T follicular helper cell (primary cell): ENCODE data around the gene TNFRSF1B.

ENCODE experiments used
- DNase-seq: peaks from one replicate; pipeline ENCODE4 v3.0.0-alpha.2; 2020; ENCODE audit warnings: low read depth

TNFRSF1B gene

GRCh38 chr1:12158357-12159092 lies 8.3 kb upstream of the TNFRSF1B start:
- no peak for DNase-seq

GRCh38 chr1:12159816-12160215 lies 7.0 kb upstream of the TNFRSF1B start:
- DNase-seq: peak; percentile 43

GRCh38 chr1:12161324-12161661 lies 5.5 kb upstream of the TNFRSF1B start:
- DNase-seq: no peak

- DNase-seq: peak; percentile 42
Observed at GRCh38 chr1:12161662-12162458, 4.9 kb upstream of the TNFRSF1B start.

- DNase-seq: no peak
Observed at GRCh38 chr1:12162459-12163137, 4.2 kb upstream of the TNFRSF1B start.

GRCh38 chr1:12163210-12163609 lies 3.6 kb upstream of the TNFRSF1B start:
- DNase-seq: no peak

- DNase-seq: no peak
Observed at GRCh38 chr1:12164210-12164609, 2.6 kb upstream of the TNFRSF1B start.

- DNase-seq: no peak
Observed at GRCh38 chr1:12165342-12165741, 1.4 kb upstream of the TNFRSF1B start.

GRCh38 chr1:12167493-12168429 lies 970 bp downstream of the TNFRSF1B start:
- no peak for DNase-seq

GRCh38 chr1:12168451-12169160 lies 1.8 kb downstream of the TNFRSF1B start:
- no peak for DNase-seq

GRCh38 chr1:12169442-12170135 lies 2.8 kb downstream of the TNFRSF1B start:
- no peak for DNase-seq

- DNase-seq: no peak
Observed at GRCh38 chr1:12170263-12170671, 3.5 kb downstream of the TNFRSF1B start.

GRCh38 chr1:12171206-12172041 lies 4.6 kb downstream of the TNFRSF1B start:
- no peak for DNase-seq

- DNase-seq: no peak
Observed at GRCh38 chr1:12172042-12172851, 5.5 kb downstream of the TNFRSF1B start.

GRCh38 chr1:12173041-12173509 lies 6.3 kb downstream of the TNFRSF1B start:
- DNase-seq: no peak

- DNase-seq: peak; percentile 96
Observed at GRCh38 chr1:12173631-12174121, 6.9 kb downstream of the TNFRSF1B start.

GRCh38 chr1:12174924-12175810 lies 8.4 kb downstream of the TNFRSF1B start:
- DNase-seq: no peak
